NOMO-1 (cell line): ENCODE results near the gene TNPO3.

Experiments
- DNase-seq, 2 experiments: peaks; one replicate each; lab custom pipeline; 2025; ENCODE audit not compliant: unreplicated experiment in 2 of 2; lab: John Stamatoyannopoulos, UW

Gene TNPO3

DNA sequence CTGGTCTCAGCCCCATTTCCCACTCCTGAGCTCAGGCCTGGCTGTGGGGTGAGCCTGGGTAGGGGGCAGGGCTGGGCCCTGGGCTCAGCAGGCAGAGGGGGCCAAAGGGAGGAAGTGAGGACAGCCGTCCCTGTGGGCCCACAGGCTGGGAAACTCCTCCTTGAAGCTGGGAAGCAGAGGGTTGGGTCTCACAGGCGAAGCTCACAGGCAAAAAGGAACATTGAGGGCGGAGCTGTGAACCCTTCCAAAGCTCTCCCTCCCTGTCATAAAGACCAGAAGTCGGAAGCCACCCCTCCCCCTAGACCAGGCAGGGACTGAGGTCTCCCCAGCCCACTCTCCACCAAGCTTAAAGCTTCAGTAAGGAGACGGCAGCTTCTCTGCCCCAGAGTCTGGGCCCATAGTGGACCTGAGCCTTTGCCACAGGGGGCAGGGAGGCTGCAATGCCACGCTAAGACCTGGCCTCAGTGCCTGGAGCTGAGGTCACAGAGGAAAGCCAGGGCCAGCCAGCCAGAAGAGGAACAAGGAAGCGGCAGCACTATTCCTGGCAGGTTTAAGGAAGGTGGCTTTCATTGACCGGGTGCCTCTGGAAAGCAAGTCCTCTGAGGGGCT, 143.4 kb downstream of the TNPO3 start:
- no peak for DNase-seq

DNA sequence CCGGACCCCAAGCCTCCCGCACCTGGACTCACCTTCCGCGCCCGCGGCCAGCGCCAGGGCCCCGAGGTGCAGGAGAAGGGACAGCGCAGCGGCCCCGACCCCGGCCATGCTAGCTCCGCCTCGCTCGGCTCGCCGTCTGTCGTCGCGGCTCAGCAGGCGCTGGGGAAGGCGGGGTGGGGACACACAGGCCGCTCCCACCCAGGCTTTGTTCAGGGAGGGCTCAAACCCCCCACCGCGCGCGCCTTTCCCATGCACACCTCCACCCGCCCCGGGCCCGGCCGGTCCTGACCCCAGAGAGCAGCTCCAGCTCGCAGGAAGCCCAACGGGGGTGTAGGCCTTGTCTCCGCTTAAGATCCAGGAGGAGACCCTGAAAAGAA, 144.4 kb downstream of the TNPO3 start, which contains the start of gene KCP:
Gene KCP (minus strand): TSS at position 141 of the 377 bp plus-strand sequence. CDS start 33 bp downstream, at position 108.
- DNase-seq: no peak

GRCh38 chr7:128909625-128910568, 145.0 kb downstream of the TNPO3 start:
- DNase-seq: no peak

- no peak for DNase-seq
Measured at GRCh38 chr7:128908750-128909624, 145.9 kb downstream of the TNPO3 start.

- no peak for DNase-seq
Measured at GRCh38 chr7:128906766-128907559, 147.9 kb downstream of the TNPO3 start.

GRCh38 chr7:128906001-128906765, 148.7 kb downstream of the TNPO3 start:
- no peak for DNase-seq

- peak; percentile 4 to 52 for DNase-seq
Measured at GRCh38 chr7:128904381-128905197, 150.3 kb downstream of the TNPO3 start.
